Ishikawa (cell line): Measurements from ENCODE around the gene PLEKHG4.

ENCODE experiments used
- EP300 ChIP-seq: IDR thresholded peaks from 2 replicates; pipeline ENCODE4 v1.6.1; 2012; ENCODE audit warnings: borderline replicate concordance
- FOXM1 ChIP-seq: IDR thresholded peaks from 2 replicates; pipeline ENCODE4 v1.6.1; 2012; ENCODE audit warnings: low read depth, borderline replicate concordance
- MAX ChIP-seq: IDR thresholded peaks from 2 replicates; pipeline ENCODE4 v1.6.1; 2012
- REST ChIP-seq: IDR thresholded peaks from 2 replicates; pipeline ENCODE4 v1.6.1; 2012; ENCODE audit warnings: low read depth, mild to moderate bottlenecking
- TAF1 ChIP-seq: IDR thresholded peaks from 2 replicates; pipeline ENCODE4 v1.6.1; 2012; ENCODE audit warnings: low read depth, mild to moderate bottlenecking
- TCF12 ChIP-seq: IDR thresholded peaks from 2 replicates; pipeline ENCODE4 v1.6.1; 2012; ENCODE audit warnings: low read depth
- YY1 ChIP-seq: IDR thresholded peaks from 2 replicates; pipeline ENCODE4 v1.6.1; 2012; ENCODE audit warnings: low read depth

- TF ChIP-seq EP300 = no peak
- no peak for TF ChIP-seq YY1
- TF ChIP-seq FOXM1 = no peak
- no peak for TF ChIP-seq REST
- TF ChIP-seq MAX = no peak
- no peak for TF ChIP-seq TCF12
- no peak for TF ChIP-seq TAF1
Observed at GRCh38 chr16:67245186-67245585, 34.1 kb upstream of the PLEKHG4 start.
